Ectodermal cell (in vitro differentiated cells): ENCODE results near the gene HOXD3.
A peak's percentile ranks its signal among the peaks of the same experiment; 100 is the strongest.

Source experiments
- H3K27ac ChIP-seq: 2 replicates; pipeline ENCODE4 v1.7.0; 2013; ENCODE audit warnings: mild to moderate bottlenecking, low read depth, low read length; ENCODE audit not compliant: insufficient read depth, poor library complexity, severe bottlenecking
- H3K27me3 ChIP-seq: 2 replicates; pipeline ENCODE4 v1.7.0; 2013; ENCODE audit warnings: mild to moderate bottlenecking, low read length; ENCODE audit not compliant: insufficient read depth, control insufficient read depth, poor library complexity, severe bottlenecking
- H3K36me3 ChIP-seq: one replicate; pipeline ENCODE4 v1.7.0; 2013; ENCODE audit warnings: low read length; ENCODE audit not compliant: control insufficient read depth, insufficient read depth
- H3K4me1 ChIP-seq: one replicate; pipeline ENCODE4 v1.7.0; 2013; ENCODE audit warnings: low read length; ENCODE audit not compliant: control insufficient read depth, insufficient read depth
- H3K4me3 ChIP-seq: 2 replicates; pipeline ENCODE4 v1.7.0; 2013; ENCODE audit warnings: low read depth, low read length, control low read depth; ENCODE audit not compliant: insufficient read depth
- H3K9me3 ChIP-seq: 2 replicates; pipeline ENCODE4 v1.7.0; 2013; ENCODE audit warnings: mild to moderate bottlenecking, low read length, moderate library complexity; ENCODE audit not compliant: control insufficient read depth
- WGBS, 2 experiments: methylation state at CpG; one replicate each; pipeline ENCODE4 v1.1.7; 2013; ENCODE audit warnings: missing lambda C conversion rate in 2 of 2; 5-methylcytosine and 5-hydroxymethylcytosine counted together

The HOXD3 gene

DNA sequence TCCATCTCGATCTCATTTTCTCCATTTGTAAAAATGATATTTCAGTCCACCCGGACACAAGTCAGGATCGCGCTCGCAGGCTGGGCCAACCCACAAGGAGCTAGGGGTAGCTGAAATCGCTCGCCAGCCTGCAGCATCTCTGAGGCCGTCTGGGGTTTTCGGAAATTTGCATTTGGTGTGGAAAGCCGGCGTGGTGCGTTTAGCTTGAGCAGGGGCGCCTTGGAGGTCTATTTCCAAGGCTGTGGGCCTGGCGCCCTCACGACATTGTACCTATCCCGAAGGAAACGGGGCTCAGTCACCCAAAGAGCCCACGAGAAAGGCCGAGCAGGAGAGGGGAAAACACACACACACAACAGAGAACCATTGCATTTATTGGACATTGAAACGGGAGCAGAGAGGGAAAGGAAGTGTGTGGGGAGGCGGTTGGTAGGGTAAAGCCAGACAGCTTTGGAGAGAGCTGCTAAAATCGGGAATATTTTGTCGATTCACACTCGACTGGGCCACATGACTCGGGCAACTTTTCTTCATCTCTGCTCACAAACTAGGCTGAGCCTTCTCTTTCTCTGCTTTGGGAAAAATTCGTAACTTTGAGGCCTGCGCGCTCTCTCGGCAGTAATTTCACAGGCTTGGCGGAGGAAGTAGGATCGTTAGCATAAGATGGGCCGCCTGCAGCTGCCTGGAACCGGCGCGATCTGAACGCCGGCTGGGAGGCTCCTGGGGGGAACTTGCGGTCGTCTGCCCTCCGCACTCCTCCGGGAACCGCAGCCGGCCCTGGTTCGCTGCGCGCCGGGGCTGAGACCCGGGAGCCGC is 28.7 kb upstream of the HOXD3 start:
- WGBS, 2 experiments: 3 to 5% methylated on average over 47 to 49 of the region's 49 CpGs
- no peaks in the 10 kb centered on the region for H3K9me3 ChIP-seq
- H3K27ac ChIP-seq: no peak overlapping the region
- peaks cover 4% of the 10 kb centered on the region for H3K4me1 ChIP-seq
- H3K4me3 ChIP-seq: no peak overlapping the region
- no peaks in the 10 kb centered on the region for H3K36me3 ChIP-seq
- peaks cover 100% of the 10 kb centered on the region for H3K27me3 ChIP-seq

DNA sequence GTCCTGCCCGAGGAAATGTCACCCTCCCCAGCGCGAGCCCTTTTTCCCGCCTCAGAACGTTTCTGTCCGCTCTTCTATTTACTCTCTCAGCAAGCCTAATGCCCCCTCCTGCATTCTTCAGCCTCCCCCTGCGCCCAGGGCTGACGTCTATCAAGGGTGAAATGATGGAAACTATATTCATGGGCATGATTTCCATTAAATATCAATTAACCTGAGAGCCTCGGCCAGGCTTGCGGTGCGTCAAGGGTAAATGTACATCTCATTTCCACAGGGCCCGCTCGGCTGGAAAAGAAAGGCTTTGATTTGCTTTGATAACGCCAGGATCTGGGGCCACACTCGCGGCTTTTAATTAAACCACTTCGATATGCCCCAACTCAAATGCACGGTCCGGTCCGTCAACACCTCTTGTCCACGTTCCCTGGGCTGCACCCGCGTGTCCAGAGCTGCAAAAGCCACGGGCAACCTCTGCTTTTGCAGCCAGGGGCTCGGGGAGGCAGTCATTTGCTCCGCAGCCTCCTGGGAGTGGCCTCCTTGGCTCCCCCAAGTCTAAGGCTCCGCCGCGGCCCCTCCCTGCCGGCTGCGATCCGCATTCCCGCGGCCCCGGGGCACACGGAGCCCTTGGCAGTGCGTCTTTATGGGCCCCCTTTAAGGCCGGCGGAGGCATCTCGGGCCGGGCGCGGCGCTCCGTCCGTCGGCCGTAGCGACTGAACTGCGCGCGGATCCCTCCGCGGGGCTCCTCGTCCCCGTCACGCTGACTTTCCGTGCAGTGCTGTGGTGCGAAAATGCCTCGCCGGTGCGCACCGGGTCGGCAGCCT is 27.9 kb upstream of the HOXD3 start, which contains the start of gene HOXD8:
HOXD8 (plus strand) TSS at position 724 of the 815 bp plus-strand sequence. CDS start 662 bp downstream, outside the sequence.
- no peaks in the 10 kb centered on the region for H3K9me3 ChIP-seq
- H3K36me3 ChIP-seq: no peaks in the 10 kb centered on the region
- WGBS, 2 experiments: 1% methylated on average over 64 of the region's 64 CpGs
- H3K27me3 ChIP-seq: peaks cover 100% of the 10 kb centered on the region
- no peak within 1 kb of the TSS for H3K27ac ChIP-seq
- H3K4me3 ChIP-seq: peak within 1 kb of the TSS; percentile 9
- peaks cover 4% of the 10 kb centered on the region for H3K4me1 ChIP-seq

DNA sequence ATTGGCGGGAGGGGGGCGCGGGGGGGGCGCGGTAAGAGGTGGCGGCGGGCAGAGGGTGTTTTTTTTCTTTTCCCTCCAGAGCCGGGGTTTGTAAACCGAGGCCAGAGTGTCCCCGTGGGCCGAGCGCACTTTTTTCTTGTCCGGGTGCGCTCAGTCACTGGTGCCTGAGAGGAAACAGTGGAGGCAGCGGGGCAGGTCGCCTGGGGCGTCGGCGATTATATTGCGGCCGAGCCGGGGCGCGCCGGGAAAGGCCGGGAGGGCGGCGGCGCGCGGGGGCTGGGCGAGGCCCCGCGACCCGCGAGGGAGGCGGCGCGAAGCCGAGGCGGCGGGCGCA is 27.3 kb upstream of the HOXD3 start:
- Histone ChIP-seq H3K9me3 (no peaks in the 10 kb centered on the region), H3K4me3 (peak overlapping the region; percentile 9), H3K27ac (no peak overlapping the region), H3K4me1 (peaks cover 4% of the 10 kb centered on the region), H3K27me3 (peaks cover 100% of the 10 kb centered on the region), H3K36me3 (no peaks in the 10 kb centered on the region)
- WGBS, 2 experiments: 0 to 1% methylated on average over 43 of the region's 43 CpGs

DNA sequence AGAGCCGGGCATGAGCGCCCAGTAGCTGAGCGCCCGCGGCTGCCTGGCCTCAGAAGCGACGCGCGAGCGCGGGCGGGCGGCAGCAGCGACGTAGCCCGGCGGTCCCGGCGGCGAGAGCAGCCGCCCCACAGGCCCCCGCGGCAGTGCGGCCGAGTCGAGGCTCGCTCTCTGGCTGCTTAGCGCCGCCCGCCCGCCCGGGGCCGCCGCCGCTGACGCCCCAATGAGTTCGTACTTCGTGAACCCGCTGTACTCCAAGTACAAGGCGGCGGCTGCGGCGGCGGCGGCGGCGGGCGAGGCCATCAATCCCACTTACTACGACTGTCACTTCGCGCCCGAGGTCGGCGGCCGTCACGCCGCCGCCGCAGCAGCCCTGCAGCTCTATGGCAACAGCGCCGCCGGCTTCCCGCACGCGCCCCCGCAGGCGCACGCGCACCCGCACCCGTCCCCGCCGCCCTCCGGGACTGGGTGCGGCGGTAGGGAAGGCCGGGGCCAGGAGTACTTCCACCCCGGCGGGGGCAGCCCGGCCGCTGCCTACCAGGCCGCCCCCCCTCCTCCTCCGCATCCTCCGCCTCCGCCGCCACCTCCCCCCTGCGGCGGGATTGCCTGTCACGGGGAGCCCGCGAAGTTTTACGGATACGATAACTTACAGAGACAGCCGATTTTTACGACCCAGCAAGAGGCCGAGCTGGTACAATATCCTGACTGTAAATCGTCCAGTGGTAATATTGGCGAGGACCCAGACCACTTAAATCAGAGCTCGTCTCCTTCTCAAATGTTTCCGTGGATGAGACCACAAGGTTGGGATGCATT is 26.8 kb upstream of the HOXD3 start:
- Histone ChIP-seq H3K9me3 (no peaks in the 10 kb centered on the region), H3K27me3 (peaks cover 100% of the 10 kb centered on the region), H3K4me1 (peaks cover 4% of the 10 kb centered on the region), H3K4me3 (peak overlapping the region; percentile 9), H3K27ac (no peak overlapping the region), H3K36me3 (no peaks in the 10 kb centered on the region)
- WGBS, 2 experiments: 1% methylated on average over 100 of the region's 100 CpGs

DNA sequence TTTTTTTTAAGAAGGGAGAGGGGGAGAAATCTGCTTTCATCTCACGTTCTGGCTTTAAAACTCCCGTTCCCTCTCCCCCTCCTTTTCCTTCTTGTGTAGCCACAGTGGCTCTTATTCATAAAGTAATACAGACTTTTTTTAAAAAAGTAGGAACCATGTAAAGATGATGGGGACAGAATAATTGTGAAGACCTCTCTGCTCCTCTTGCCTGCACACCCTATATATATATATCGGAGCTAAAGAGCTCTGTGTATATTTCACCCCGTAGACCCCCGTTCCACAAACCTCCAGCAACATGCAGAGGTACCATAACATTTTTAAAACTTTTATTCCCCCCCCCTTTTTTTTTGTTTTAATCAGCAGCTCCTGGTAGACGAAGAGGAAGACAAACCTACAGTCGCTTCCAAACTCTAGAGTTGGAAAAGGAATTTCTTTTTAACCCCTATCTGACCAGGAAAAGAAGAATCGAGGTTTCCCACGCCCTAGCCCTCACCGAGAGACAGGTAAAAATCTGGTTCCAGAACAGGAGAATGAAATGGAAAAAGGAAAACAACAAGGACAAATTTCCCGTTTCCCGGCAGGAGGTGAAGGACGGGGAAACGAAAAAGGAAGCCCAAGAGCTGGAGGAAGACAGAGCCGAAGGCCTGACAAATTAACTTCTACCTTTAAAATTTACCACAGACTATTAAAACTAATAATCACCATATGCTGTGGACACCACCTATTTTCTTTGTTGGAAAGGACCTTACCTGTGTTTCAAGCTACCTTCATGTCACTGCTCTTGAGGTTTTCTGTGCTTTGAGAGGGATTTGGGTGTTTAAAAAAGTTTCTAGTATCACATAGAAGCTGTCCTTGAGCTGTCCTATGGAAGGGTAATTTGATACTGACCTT is 25.9 kb upstream of the HOXD3 start:
- Histone ChIP-seq H3K27ac (no peak overlapping the region), H3K4me3 (no peak overlapping the region), H3K9me3 (no peaks in the 10 kb centered on the region), H3K36me3 (no peaks in the 10 kb centered on the region), H3K4me1 (peaks cover 4% of the 10 kb centered on the region), H3K27me3 (peaks cover 100% of the 10 kb centered on the region)
- WGBS, 2 experiments: 20 to 22% methylated on average over 13 to 14 of the region's 15 CpGs

DNA sequence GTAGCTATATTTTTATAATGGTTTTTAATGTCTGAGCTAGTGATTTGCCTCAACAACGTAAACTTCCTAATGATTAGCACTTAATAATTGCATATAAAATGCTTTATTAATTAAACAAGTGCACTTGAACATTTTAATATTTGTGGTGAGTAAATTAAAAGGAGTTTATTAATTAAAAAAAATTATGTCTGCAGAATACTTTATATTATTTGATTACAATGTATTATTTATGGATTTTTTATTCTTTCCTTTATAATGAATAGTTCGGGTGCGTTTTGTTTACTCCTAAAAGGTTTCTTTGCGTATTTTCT is 25.3 kb upstream of the HOXD3 start:
- Histone ChIP-seq H3K27ac (no peak overlapping the region), H3K36me3 (no peaks in the 10 kb centered on the region), H3K4me1 (peaks cover 4% of the 10 kb centered on the region), H3K4me3 (no peak overlapping the region), H3K27me3 (peaks cover 100% of the 10 kb centered on the region), H3K9me3 (no peaks in the 10 kb centered on the region)
- WGBS, 2 experiments: 34 to 36% methylated on average over 3 of the region's 4 CpGs

DNA sequence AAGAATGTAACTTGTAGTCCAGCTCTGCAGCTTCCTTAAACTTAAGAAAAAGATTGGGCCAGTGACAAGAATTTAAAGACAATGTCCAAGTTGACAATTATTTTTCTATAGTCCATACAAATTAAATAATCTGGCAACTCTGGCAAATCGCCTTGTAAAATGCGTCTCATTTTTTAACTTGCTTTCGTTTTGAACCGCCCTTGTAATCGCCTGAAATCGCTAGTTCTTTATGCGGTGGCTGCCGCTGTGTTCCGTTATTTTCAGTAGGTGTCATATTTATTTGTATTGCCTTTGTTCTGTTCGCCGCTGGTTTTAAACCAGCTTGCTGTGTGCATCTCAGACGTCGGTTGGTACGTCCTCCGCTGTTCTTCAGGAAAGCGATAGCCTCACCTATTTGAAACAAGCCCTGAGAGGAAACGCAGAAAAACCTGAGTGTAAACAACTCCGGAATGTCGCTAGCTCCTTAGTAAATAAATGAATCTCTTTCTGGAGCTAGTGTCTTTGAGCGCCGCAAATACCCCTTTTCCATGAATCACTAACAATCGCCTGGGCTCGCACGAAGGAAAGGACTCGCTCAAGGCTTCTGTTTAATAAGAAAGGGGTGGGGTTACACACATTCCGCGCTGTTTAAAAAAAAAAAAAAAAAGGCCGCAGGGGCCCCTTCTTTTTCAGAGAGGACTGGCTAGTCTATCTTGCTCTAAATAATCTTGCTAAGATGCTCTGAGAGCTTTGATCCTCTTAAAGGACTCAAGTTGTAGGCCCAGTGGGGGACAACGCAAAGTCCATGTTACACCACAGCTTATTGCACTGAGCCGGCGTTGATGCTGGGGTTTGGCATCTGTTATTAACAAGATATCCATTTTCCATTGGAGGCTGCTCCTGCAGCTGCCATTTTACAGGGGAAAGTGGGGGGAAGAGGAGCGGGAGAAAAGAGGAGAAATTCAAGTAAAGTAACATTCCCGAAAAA is 24.6 kb upstream of the HOXD3 start:
- 5% methylated on average over 33 of the region's 33 CpGs for WGBS, 2 experiments
- H3K9me3 ChIP-seq: no peaks in the 10 kb centered on the region
- peaks cover 100% of the 10 kb centered on the region for H3K27me3 ChIP-seq
- H3K4me3 ChIP-seq: no peak overlapping the region
- no peak overlapping the region for H3K27ac ChIP-seq
- peaks cover 4% of the 10 kb centered on the region for H3K4me1 ChIP-seq
- no peaks in the 10 kb centered on the region for H3K36me3 ChIP-seq

DNA sequence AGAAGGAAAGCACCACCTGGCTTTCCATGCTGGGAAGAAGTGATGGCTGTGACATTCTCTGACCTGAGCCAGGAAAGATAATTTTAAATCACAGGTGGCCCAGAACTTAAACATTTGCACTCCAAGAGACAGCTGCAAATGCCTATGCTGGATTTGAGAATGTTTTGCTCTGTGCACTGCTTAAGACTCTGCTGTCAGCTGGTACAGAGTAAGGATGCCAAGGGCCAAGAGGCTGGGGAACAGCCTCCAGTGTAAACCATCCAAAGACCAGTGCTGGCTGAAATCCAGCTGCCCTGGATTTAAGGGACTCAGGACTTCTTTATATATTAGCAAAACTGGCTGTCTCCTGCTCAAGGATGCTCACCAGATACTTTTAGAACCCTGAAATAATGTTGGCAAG is 23.7 kb upstream of the HOXD3 start:
- Histone ChIP-seq H3K27me3 (peaks cover 100% of the 10 kb centered on the region), H3K4me1 (peaks cover 4% of the 10 kb centered on the region), H3K27ac (no peak overlapping the region), H3K36me3 (no peaks in the 10 kb centered on the region), H3K4me3 (no peak overlapping the region), H3K9me3 (no peaks in the 10 kb centered on the region)

DNA sequence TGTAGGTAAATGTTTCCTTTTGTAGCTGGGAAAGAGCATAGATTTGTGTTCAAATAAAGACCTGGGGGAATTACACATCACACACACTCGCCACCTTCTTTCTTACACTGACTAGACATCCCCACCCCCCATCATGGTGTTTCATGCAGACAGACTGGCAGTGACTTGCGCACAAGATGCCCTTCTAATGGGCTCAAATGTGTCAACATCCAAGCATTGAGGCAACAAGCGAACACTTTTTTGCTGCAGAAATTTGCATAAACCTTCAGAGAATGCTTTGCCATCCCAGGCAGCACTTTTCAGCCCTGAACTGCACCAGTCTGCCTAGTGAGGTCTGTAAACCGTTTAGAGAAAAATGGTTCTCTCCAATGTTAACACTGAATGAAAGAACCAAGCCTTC is 23.1 kb upstream of the HOXD3 start:
- WGBS, 2 experiments: 7 to 8% methylated on average over 4 of the region's 4 CpGs
- Histone ChIP-seq H3K4me3 (no peak overlapping the region), H3K9me3 (no peaks in the 10 kb centered on the region), H3K4me1 (peaks cover 4% of the 10 kb centered on the region), H3K27me3 (peaks cover 100% of the 10 kb centered on the region), H3K36me3 (no peaks in the 10 kb centered on the region), H3K27ac (no peak overlapping the region)
